Endothelial cell (in vitro differentiated cells): Measurements from ENCODE around the gene NLRP12. TPM values are rescaled to one million over a fixed set of nuclear protein-coding genes. Genes with fewer than 3 reads are reported as not detected.
"Not testable (repeated sequence)": the region's sequence is repeated elsewhere in the genome, so short reads cannot be mapped to it uniquely, and the experiment has no call there.

Experiments used
- DNase-seq: peaks from one replicate; pipeline ENCODE4 v3.0.0; 2021; ENCODE audit warnings: low spot score
- H3K27ac Mint-ChIP-seq: one replicate; pipeline ENCODE4 v1.8.0; 2021; ENCODE audit warnings: mixed read lengths, inconsistent platforms; ENCODE audit not compliant: unreplicated experiment
- H3K27me3 Mint-ChIP-seq: one replicate; pipeline ENCODE4 v1.8.0; 2021; ENCODE audit warnings: mild to moderate bottlenecking, moderate library complexity, mixed read lengths, inconsistent platforms; ENCODE audit not compliant: unreplicated experiment
- H3K36me3 Mint-ChIP-seq: one replicate; pipeline ENCODE4 v1.8.0; 2021; ENCODE audit warnings: mild to moderate bottlenecking, low read depth, mixed read lengths, inconsistent platforms; ENCODE audit not compliant: unreplicated experiment
- H3K4me1 Mint-ChIP-seq: one replicate; pipeline ENCODE4 v1.8.0; 2021; ENCODE audit warnings: mild to moderate bottlenecking, mixed read lengths, inconsistent platforms; ENCODE audit not compliant: unreplicated experiment
- H3K4me3 Mint-ChIP-seq: one replicate; pipeline ENCODE4 v1.8.0; 2021; ENCODE audit warnings: mild to moderate bottlenecking, mixed read lengths, inconsistent platforms; ENCODE audit not compliant: unreplicated experiment
- H3K9me3 Mint-ChIP-seq: one replicate; pipeline ENCODE4 v1.8.0; 2021; ENCODE audit warnings: mixed read lengths, inconsistent platforms; ENCODE audit not compliant: unreplicated experiment
- CTCF ChIP-seq: fragments of 200-600 bp; sonication (generic); IDR thresholded peaks from one replicate; pipeline ENCODE4 v1.5.0; 2021; ENCODE audit warnings: antibody characterized with exemption; ENCODE audit not compliant: unreplicated experiment
- total RNA-seq: library from RNA; stranded (reverse); fragmentation: NEBNext Ultra II Directional; extraction: Animal tissue kit (Norgen Biotek cat#: 25700); gene quantifications from one replicate; pipeline ENCODE4 v1.2.1, GENCODE V29; 2021; ENCODE audit not compliant: unreplicated experiment

The NLRP12 gene
- total RNA-seq, 1 donor from 2014 or later, result 2.1 TPM

DNA sequence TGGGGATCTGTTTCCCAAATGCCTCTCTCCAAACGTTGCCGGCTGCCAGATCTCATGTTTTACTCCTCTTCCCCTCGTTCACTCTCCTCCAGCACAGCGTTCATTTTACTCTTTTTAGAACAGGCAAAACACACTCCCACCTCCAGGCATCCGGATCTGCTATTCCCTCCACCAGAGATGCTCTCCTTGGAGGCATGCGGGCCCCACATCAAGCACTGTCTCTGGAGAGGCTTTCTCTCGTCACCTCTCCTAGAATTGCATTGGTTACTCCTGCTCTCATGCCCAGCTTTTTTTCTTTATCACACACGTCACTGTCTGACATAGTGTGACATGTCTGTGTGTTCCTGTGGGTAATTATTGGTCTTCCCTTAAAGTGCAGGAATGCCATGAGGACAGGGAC is 23.4 kb upstream of the NLRP12 start:
- H3K9me3 Mint-ChIP-seq, result no peaks in the 10 kb centered on the region
- DNase-seq, result no peak
- peaks cover 4% of the 10 kb centered on the region for H3K4me1 Mint-ChIP-seq
- H3K27ac Mint-ChIP-seq, result no peak overlapping the region
- TF ChIP-seq CTCF, result no peak
- no peaks in the 10 kb centered on the region for H3K36me3 Mint-ChIP-seq
- no peak overlapping the region for H3K4me3 Mint-ChIP-seq
- H3K27me3 Mint-ChIP-seq, result no peaks in the 10 kb centered on the region

DNA sequence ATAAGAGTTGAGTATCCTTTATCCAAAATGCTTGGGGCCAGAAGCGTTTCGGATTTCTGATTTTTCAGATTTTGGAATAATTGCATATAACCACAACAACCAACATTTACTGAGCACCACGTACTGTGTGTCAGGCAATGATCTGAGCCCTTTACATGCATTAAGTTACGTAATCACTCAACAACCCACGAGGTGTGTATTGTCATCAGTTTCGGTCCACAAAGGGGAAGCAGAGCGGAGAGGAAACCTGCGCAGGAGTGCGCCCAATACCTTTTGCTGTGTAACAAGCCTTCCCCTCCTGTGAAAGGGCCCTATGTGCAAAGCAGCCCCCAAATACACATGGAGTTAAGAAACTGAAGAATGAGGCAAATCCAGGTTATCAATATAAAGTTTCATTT is 20.7 kb upstream of the NLRP12 start:
- Mint-ChIP-seq H3K9me3 (no peaks in the 10 kb centered on the region), H3K27me3 (no peaks in the 10 kb centered on the region), H3K4me3 (no peak overlapping the region), H3K36me3 (no peaks in the 10 kb centered on the region), H3K27ac (no peak overlapping the region), H3K4me1 (peaks cover 8% of the 10 kb centered on the region)
- no peak for DNase-seq
- no peak for TF ChIP-seq CTCF

GRCh38 chr19:53840914-53841313 is 16.8 kb upstream of the NLRP12 start:
- not testable (repeated sequence) for H3K36me3 Mint-ChIP-seq, H3K9me3 Mint-ChIP-seq, H3K27me3 Mint-ChIP-seq, H3K4me3 Mint-ChIP-seq, DNase-seq, H3K27ac Mint-ChIP-seq
- peaks cover 14% of the 10 kb centered on the region for H3K4me1 Mint-ChIP-seq

DNA sequence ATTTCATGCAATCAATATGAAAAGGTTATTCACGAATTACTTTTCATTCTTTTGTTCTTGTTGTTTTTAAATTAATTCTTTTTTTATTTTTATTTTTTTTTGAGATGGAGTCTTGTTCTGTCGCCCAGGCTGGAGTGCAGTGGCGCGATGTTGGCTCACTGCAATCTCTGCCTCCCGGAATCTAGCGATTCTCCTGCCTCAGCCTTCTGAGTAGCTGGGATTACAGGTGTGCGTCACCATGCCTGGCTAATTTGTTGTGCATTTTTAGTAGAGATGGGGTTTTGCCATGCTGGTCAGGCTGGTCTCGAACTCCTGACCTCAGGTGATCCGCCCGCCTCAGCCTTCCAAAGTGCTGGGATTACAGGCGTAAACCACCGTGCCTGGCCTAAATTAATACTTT is 16.1 kb upstream of the NLRP12 start:
- H3K4me1 Mint-ChIP-seq, result peaks cover 15% of the 10 kb centered on the region
- not testable (repeated sequence) for H3K4me3 Mint-ChIP-seq, H3K9me3 Mint-ChIP-seq, DNase-seq, H3K27me3 Mint-ChIP-seq, H3K36me3 Mint-ChIP-seq, H3K27ac Mint-ChIP-seq

GRCh38 chr19:53838446-53838845 is 14.3 kb upstream of the NLRP12 start:
- not testable (repeated sequence) for H3K9me3 Mint-ChIP-seq, H3K4me3 Mint-ChIP-seq, H3K27ac Mint-ChIP-seq, DNase-seq, H3K27me3 Mint-ChIP-seq, H3K36me3 Mint-ChIP-seq
- H3K4me1 Mint-ChIP-seq, result peaks cover 20% of the 10 kb centered on the region

DNA sequence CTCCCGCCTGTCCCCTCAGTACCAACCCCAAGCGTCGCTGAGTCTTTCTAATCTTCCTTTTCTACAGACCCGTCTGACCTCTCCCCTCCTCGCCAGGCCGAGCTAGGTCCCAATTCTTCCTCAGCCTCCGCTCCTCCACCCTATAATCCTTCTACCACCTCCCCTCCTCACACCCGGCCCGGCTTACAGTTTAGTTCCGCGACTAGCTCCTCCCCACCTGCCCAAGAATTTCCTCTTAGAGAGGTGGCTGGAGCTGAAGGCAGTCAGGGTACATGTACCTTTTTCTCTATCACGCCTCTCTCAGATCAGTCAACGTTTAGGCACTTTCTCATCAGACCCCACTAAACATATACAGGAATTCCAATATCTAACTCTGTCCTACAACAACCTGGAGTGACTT is 8.7 kb upstream of the NLRP12 start:
- H3K36me3 Mint-ChIP-seq, H3K9me3 Mint-ChIP-seq, H3K27me3 Mint-ChIP-seq, DNase-seq: not testable (repeated sequence)
- peak overlapping the region; percentile 9 for H3K4me3 Mint-ChIP-seq
- H3K27ac Mint-ChIP-seq, result peak overlapping the region; percentile 44
- H3K4me1 Mint-ChIP-seq, result peaks cover 24% of the 10 kb centered on the region

GRCh38 chr19:53828531-53828930 is 4.4 kb upstream of the NLRP12 start:
- Mint-ChIP-seq H3K27me3 (peaks cover 8% of the 10 kb centered on the region), H3K4me3 (no peak overlapping the region), H3K36me3 (no peaks in the 10 kb centered on the region), H3K4me1 (peaks cover 26% of the 10 kb centered on the region), H3K9me3 (no peaks in the 10 kb centered on the region), H3K27ac (peak overlapping the region; percentile 6)
- TF ChIP-seq CTCF, result no peak
- no peak for DNase-seq
